HuH-7 (cell line): ENCODE results near the gene KLHDC3.
A peak's percentile ranks its signal among the peaks of the same experiment; 100 is the strongest.
"Not testable (repeated sequence)": the region's sequence is repeated elsewhere in the genome, so short reads cannot be mapped to it uniquely, and the experiment has no call there.

Experiments used
- DNase-seq: peaks from one replicate; pipeline ENCODE4 v3.0.0; 2011; ENCODE audit warnings: low spot score

KLHDC3 gene

GRCh38 chr6:42988486-42989020 is 25.5 kb upstream of the KLHDC3 start:
- no peak for DNase-seq

GRCh38 chr6:42989923-42990322 is 24.1 kb upstream of the KLHDC3 start:
- no peak for DNase-seq

GRCh38 chr6:42993445-42993844 is 20.6 kb upstream of the KLHDC3 start:
- no peak for DNase-seq

GRCh38 chr6:42996513-42996912 is 17.5 kb upstream of the KLHDC3 start:
- no peak for DNase-seq

- DNase-seq, result not testable (repeated sequence)
These were observed 15.8 kb upstream of the KLHDC3 start for GRCh38 chr6:42998205-42998604.

- DNase-seq, result no peak
These were observed 12.2 kb upstream of the KLHDC3 start for GRCh38 chr6:43001843-43002242.

- DNase-seq, result no peak
These were observed 8.2 kb upstream of the KLHDC3 start for GRCh38 chr6:43005844-43006243.

- no peak for DNase-seq
These were observed 7.8 kb upstream of the KLHDC3 start for GRCh38 chr6:43006251-43006650.

GRCh38 chr6:43007126-43007525 is 6.9 kb upstream of the KLHDC3 start:
- DNase-seq, result no peak

- peak; percentile 59 for DNase-seq
These were observed 4.9 kb upstream of the KLHDC3 start for GRCh38 chr6:43009124-43009523.

GRCh38 chr6:43011207-43011606 is 2.8 kb upstream of the KLHDC3 start:
- no peak for DNase-seq

GRCh38 chr6:43012364-43012763 is 1.7 kb upstream of the KLHDC3 start:
- no peak for DNase-seq

GRCh38 chr6:43013097-43013842 is 779 bp upstream of the KLHDC3 start:
- no peak for DNase-seq

GRCh38 chr6:43014434-43014909 is 423 bp downstream of the KLHDC3 start:
- DNase-seq, result no peak

GRCh38 chr6:43016176-43016942 is 2.3 kb downstream of the KLHDC3 start:
- no peak for DNase-seq

- DNase-seq, result no peak
These were observed 2.9 kb downstream of the KLHDC3 start for GRCh38 chr6:43016943-43017334.

- no peak for DNase-seq
These were observed 5.1 kb downstream of the KLHDC3 start for GRCh38 chr6:43019152-43019551.

- no peak for DNase-seq
These were observed 6.1 kb downstream of the KLHDC3 start for GRCh38 chr6:43020052-43020705.

- DNase-seq, result no peak
These were observed 6.8 kb downstream of the KLHDC3 start for GRCh38 chr6:43020847-43021246.

GRCh38 chr6:43021270-43022047 is 7.4 kb downstream of the KLHDC3 start, which contains the start of gene RRP36:
RRP36 (plus strand) TSS chr6:43021623; CDS start chr6:43021655, 32 bp downstream.
- DNase-seq, result peak; percentile 80

GRCh38 chr6:43024436-43024835 is 10.4 kb downstream of the KLHDC3 start:
- no peak for DNase-seq

GRCh38 chr6:43026365-43026764 is 12.3 kb downstream of the KLHDC3 start:
- no peak for DNase-seq
